HG03196 (cell line): ENCODE data around the gene TFDP2.
"Not testable (repeated sequence)": the region's sequence is repeated elsewhere in the genome, so short reads cannot be mapped to it uniquely, and the experiment has no call there.

ENCODE experiments used
- ATAC-seq: cut with Tn5 transposase; IDR thresholded peaks from one replicate; pipeline ENCODE4 v1.9.1; 2021; ENCODE audit not compliant: unreplicated experiment

Gene TFDP2, protein sequence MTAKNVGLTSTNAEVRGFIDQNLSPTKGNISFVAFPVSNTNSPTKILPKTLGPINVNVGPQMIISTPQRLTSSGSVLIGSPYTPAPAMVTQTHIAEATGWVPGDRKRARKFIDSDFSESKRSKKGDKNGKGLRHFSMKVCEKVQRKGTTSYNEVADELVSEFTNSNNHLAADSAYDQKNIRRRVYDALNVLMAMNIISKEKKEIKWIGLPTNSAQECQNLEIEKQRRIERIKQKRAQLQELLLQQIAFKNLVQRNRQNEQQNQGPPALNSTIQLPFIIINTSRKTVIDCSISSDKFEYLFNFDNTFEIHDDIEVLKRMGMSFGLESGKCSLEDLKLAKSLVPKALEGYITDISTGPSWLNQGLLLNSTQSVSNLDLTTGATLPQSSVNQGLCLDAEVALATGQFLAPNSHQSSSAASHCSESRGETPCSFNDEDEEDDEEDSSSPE

DNA sequence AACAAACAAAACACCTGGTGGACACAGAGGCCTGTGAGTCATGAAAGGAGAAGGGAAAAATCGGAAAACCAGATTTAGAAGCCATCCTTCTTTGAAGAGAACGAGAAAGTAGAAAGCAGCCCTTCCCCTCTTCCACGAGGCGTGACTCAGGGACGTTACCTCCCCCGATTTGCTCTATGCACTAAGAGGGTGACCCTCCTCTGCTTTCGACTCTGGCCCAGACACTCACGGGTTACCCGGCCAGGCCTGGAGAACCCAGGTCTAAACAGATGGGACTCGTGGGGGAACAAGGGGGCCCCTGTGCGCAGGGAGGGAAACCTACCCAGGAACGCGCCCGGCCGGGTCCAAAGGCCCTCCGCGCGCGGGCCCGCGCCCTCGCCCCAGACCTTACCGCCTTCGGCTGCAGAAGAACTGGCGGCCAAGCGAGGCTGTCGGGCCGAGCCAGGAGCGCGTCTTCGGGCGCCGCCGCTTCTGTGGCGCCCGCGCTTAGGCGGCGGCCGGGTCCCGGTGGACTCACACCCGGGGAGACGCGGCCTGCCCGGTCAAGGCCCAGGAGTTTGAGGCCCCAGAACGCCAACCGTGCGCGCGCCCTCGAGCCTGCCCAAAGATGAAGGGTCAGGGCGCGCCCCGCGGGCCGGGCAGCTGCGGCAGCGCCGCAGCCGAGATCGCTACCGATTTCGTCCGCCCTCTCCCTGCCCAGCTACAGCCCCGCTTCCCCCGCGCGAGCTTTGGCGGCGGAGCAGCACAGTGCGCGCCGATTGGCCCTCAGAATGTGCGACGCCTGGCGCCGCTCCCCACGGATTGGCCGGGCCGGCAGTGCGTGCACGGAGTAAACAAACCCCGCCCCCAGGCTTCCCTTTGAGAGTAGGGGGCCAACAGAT, at the start of gene TFDP2:
TSS of gene TFDP2 (minus strand) at position 753 of the 881 bp plus-strand sequence. CDS start 47,795 bp downstream, outside the sequence.
- ATAC-seq: peak; percentile 99

DNA sequence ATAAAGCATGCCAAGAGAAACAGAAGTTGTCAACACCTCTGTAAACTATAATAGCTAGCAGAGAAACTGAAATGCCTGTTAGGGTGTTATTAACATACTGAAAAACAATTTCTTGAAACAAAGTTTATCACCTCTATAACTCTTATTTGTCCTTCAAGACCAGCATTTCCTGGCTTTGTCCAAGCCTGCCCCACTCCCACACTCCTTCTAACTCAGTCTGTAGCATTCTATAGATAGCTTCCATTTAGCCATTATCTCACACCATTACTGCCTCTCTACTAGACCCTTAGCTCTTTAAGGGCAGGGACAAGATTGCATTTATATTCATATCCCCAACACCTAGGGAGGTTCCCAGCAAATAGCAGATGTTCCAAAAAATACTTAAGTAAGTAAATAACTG, 39.5 kb upstream of the TFDP2 start:
- no peak for ATAC-seq

DNA sequence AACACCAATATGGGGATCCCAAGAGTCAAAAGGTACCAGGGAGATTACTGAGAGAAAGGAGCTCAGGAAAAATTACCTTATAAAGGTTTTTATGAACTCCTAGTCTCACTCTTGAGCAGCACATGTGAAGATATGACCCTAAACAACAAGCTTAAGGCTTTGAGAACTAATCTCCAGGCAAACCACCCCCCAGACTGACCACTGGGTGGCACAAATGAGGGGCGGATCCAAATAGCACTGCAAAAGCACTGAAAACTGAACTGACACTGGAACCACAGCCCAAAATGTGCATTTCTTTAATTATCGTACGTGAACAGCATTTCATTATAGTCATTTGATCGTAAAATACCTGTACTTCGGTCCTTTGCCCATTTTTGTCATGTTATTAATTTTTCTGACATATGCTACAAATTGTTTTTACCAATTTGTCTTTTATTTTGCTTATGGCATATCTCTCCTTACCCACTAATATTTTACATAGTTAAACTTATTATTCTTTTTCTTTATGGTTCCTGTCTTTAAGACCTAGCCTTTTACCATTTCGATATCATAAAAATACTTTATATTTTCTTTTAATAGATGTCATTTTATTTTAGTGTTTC, 31.5 kb upstream of the TFDP2 start:
- no peak for ATAC-seq

DNA sequence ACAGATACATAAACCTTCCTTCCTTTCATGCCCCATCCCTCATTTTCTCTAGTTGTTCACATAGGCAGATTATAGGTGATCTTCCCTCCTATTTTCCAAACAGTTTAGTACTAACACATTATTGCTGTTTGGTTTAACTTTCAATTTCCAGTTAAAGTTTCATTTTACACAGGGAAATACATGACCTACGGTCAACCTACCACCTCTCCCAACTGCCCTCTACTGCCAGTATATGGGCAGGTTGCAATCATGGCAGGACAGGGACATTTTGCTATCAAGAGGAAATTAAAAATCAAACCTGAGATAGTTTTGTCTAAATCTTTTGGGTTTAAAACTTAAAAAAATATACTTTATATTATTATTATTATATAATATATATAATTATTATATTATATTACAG, 26.1 kb upstream of the TFDP2 start:
- ATAC-seq: no peak

DNA sequence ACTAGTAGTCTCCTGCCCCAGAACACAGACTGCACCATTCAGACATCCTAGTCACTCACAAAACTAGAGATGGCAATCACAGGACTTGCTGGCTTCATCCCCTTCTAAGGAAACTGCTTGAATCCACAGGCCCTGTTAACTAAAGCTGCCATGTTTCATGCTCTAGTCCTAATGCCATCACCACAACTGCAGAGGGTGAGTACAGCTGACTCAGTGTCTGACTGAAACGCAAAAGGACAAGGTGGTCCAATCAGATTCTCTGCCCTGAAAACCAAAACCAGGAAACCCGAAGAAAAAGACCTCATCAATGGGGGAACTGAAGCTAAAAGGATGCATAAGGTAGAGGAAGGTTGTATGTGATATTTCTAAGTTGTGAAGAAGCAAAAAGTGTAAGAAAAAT, 25.2 kb upstream of the TFDP2 start:
- no peak for ATAC-seq

DNA sequence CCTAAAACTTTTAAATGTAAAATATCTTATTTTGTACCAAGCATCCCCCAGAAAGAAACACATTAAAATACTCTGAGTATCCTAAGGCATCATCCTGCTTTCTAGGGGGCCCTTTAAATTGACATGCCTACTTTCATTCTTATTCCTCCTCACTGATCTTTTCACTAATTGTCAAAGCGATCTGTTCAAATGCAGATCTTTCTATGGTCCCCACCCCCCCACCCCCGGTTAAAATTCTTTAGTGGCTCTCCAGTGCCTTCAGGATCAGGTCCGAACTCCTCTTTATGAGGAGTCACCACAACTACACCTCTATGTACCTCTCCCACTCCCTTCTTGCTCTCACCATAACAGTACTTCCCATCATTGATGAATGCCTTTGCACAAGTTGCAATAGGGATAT, 19.2 kb upstream of the TFDP2 start:
- ATAC-seq: no peak

DNA sequence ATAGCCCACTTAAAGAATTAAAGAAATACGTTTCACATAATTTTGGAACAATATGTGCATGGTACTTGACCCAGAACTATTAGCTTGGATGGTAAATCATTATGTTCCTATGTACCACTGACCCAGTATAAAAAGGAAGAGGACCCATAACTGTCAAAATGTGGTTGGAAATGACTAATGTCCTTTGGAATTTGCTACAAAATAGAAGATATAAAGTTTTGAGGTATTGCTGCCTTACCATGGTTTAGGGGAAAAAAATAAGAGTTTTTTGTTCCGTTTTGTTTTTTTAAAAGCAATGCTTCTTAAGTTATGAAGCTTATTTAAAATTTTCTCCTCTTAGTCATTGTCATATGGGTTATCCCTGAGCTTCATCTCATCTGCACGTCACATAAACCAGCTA, 15.8 kb upstream of the TFDP2 start:
- no peak for ATAC-seq

DNA sequence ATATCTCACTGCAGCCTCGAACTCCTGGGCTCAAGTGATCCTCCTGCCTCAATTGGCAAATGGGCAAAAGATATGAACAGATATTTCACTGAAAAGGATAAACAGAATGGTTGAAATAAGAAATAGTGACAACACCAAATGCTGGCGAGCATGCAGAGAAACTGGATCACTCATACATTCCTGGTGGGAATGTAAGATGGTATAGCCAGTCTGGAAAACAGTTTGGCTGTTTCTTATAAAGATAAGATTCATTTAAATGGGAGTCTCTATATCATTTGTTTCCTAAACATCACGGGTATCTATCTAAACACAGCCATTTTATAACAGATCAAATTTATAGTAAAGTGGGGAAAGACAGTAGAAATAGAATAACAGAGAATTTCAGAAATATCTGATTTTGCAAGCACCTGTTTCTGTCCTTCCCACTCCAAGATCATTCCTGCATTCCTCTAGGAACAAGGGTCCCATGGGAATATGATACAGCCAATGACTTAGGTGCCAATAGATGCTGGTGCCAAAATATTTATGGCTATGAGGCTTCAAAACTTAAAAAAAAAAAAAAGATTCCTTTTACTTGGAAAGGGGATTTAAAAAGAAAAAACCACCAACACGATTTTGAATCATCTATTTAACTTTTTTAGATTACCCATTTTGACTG, 9.9 kb upstream of the TFDP2 start:
- ATAC-seq: no peak

DNA sequence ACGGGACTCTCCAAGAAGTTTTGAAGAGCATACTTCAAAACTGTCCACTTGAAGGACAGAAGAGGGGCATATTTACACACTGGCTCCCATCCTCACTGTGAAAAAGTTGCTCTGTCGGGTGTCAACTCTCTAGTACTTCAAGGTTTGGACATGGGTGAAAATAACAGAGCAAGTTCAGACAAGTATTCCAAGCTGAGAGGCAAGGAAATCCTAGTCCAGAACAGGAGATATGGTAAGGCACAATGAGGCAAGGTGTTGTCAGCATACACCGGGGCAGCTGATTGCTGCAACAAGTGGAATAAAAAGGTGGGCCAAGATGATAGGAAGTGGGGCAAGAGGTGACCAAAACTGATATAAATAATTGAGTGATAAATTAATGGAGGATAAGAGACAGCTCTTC, 4.8 kb upstream of the TFDP2 start:
- ATAC-seq: no peak

DNA sequence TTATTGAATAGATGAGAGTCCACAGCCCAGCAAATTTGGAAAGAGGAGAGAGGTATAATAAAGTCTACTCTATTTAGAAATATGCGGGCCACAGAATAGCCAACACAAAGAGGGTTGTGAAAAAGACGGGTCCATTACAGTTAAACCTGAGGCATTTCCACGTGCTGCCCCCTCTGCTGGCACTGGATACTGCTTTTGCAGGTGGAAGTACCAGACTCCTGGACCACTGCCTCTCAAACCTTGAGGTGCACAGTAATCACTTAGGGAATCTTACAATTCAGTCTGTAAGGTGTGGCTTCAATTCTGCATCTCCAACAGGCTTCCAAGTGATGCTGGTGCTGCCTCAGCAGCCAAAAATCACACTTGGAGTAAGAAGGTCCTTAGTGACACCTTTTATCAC, 3.0 kb upstream of the TFDP2 start:
- ATAC-seq: no peak

DNA sequence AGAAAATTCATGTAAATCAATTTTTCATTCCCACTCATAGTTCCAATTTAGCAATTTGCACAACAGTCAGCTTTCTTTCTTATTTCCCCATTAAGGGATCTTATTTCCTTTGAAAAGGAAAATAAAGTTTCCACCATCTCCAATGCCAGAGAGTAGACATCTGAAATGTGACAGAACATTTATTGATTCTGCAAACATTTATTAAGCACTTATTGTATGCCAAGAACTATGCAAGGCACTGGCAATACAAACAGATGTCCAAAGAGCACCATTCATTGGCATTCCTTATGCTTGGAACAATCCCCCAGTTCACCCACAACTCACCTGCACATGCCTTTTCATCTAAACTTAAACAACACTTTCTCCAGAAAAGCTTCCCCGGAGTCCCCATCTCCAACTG, 2.5 kb upstream of the TFDP2 start:
- ATAC-seq: no peak

DNA sequence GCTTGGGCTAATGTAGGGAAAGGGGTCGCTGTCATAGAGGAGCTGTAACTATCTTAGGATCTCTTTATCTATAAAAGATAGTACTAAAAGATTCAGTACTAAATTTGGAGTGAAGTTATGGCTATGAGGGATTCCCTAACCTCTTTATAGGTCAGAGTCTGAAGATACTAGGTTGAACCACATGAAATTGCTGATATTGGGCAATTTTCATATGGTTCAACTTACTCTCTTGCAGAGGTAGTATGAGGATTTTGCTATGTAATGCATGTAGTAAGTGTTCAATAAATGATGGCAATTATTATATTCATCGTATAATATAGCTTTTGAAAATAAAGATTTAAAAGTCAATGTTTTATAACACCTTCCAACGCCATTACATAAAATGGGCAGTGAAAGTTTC, 1.9 kb upstream of the TFDP2 start:
- ATAC-seq: no peak

DNA sequence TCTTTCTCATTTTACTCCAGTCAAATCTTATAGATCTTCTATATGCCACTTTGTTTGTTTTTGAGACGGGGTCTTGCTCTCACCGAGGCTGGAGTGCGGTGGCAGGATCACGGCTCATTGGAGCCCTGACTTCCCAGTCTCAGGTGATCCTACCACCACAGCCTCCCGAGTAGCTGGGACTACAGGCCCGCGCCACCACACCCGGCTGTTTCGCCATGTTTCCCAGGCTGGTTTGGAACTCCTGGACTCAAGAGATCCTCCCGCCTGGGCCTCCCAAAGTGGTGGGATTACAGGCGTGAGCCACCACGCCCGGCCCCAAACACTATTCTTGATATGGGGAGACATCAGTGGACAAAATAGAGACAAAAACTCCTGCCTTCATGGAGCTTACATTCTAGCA, 927 bp upstream of the TFDP2 start:
- ATAC-seq: no peak

DNA sequence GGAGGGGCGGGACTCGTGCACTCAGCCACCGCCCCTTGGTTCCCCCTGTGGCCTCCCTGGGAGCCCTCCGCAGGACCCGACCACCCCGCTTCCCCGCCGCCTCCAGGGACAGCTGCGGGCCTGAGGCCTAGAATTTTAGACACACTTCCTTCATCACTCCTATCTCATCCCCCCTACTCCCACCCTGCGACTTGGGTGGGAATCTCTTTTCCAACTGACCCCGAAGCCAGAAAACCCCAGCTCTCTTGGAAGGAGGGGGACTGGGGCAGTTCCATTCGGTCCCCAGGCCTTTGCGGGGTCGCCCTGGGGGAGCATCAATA, 289 bp upstream of the TFDP2 start:
- ATAC-seq: no peak

DNA sequence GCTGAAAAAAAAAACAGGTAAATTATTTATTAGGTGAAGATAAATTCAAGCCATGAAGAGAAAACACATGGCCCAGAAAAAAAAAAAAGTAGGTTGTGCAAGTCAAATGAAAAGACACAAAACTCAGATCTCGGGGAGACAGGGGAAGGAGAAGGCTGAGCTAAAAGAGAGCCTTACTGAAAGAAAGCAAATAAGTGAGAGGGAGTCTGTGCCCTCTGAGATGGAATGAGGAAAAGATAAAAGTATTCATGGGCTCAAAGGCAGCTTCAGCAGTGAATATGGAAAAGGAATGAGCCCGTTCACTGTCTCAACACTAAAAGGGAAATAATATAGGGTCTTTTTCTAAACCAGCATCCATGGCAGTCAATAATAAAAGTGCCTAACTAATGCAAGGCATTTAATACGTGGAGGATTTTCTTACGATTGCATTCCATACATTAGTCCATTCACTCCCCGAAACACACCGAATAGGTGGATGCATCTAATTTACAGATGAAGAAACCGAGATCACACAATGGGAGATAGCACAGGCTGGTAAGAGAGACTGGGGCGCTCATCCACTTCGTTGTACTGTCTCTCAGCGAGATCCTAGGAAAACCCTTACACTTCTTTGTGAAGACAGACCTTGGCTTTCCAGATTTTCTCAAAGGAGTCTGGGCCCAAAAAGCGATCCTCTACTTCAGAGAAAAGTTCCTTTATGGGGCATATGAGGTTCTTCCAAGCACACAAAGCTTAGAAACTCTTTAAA, 1.1 kb downstream of the TFDP2 start:
- no peak for ATAC-seq

DNA sequence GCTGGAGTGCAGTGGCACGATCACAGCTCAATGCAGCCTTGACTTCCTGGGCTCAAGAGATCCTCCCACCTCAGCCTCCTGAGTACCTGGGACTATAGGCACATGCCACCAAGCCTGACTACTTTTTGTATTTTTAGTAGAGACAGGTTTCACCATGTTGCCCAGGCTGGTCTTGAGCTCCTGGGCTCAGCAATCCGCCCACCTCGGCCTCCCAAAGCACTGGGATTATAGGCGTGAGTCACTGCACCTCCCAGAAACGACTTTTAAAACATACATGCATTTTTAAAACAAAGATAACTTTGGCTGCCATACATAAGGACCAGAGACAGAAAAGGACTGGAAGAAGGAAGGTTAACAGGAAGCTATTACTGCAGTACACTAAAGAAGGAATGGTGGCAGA, 4.8 kb downstream of the TFDP2 start:
- not testable (repeated sequence) for ATAC-seq

DNA sequence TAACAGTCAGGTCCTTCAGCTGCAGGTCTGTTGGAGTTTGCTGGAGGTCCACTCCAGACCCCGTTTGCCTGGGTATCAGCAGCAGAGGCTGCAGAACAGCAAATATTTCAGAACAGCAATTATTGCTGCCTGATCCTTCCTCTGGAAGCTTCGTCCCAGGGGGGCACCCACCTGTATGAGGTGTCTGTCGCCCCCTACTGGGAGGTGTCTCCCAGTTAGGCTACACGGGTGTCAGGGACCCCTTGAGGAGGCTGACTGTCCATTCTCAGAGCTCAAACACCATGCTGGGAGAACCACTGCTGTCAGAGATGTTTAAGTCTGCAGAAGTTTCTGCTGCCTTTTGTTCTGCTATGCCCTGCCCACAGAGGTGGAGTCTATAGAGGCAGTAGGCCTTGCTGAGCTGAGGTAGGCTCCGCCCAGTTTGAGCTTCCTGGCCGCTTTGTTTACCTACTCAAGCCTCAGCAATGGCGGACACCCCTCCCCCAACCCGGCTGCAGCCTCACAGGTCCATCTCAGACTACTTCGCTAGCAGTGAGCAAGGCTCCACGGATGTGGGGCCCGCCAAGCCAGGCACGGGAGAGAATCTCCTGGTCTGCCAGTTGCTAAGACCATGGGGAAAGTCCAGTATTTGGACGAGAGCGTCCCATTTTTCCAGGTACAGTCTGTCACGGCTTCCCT, 8.6 kb downstream of the TFDP2 start:
- not testable (repeated sequence) for ATAC-seq

DNA sequence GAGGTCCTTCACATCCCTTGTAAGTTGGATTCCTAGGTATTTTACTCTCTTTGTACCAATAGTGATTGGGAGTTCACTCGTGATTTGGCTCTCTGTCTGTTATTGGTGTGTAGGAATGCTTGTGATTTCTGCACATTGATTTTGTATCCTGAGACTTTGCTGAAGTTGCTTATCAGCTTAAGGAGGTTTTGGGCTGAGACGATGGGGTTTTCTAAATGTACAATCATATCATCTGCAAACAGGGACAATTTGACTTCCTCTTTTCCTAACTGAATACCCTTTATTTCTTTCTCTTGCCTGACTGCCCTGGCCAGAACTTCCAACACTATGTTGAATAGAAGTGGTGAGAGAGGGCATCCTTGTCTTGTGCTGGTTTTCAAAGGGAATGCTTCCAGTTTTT, 12.3 kb downstream of the TFDP2 start:
- ATAC-seq: not testable (repeated sequence)

DNA sequence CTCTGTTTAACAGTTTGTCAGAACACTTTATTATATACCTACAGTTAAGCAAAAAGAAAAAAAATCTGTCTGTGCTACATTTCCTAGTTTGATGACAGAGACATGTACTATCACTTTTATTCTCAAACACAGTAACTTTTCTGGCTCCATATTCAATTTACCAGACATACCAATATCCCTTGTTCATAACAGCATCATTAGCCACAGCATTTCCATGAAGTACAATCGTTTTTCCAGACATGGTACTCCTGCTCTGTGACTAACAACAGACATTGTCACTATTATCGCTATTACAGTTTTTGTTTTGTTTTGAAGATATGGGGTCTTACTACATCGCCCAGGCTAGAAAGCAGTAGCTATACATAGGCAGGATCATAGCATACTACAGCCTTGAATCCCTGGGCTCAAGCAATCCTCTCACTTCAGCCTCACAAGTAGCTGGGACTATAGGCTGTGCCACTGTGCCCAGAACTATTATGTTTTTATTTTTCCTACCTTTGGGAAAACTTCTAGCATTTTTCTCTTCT, 14.5 kb downstream of the TFDP2 start:
- no peak for ATAC-seq
